ENCODE measurements around the gene RASD2. TPM values are rescaled to one million over a fixed set of nuclear protein-coding genes. Genes with fewer than 3 reads are reported as not detected.

RASD2 gene
- total RNA-seq, 4 donors from 2014 or later, result 8.5 to 19.7 (median 13.9) TPM

DNA sequence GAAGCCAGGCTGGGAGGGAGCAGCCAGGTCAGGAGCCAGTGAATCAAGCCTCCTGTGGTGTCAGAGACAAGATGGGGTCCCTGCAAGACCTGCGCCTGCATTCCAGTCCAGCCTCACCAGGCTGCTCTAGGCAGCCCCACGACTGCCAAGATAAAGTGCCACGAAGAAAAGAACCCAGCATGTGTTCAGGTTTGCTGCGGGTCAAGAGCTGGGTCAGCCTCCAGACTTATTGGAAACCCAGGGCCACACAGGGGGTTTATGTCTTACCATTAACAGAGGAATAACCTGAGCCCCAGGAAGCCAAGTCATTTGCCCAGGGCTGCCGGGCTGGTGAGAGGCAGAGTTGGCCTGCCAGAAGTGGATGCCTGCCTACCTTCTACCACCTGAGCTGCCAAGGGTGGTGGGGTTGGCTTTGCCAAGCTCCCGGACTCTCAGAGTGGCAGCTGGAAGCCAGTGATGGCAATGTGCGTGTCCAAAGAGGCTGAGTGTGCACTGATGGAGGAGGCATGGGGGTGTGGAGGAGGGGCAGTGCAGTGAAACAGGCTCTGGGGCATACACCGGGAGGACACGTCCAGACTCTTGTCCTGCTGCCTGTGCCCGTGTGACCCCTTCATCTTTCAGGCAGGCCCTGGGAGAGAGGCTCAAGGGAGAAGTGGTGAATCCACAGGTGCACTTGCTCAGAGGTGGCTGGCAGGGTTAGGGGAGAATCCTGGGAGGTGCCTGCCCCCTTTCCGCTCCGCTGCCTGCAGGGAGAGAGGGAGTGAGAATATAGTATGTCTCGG, 1.7 kb downstream of the RASD2 start:
- TF ChIP-seq POLR2AphosphoS5 (IDR thresholded peaks at IDR 0.05) (no peak), POLR2A (IDR thresholded peaks at IDR 0.05) (no peak), EP300 (IDR thresholded peaks at IDR 0.05; ENCODE audit: low read depth) (no peak)
- TF ChIP-seq, protein P1, sequence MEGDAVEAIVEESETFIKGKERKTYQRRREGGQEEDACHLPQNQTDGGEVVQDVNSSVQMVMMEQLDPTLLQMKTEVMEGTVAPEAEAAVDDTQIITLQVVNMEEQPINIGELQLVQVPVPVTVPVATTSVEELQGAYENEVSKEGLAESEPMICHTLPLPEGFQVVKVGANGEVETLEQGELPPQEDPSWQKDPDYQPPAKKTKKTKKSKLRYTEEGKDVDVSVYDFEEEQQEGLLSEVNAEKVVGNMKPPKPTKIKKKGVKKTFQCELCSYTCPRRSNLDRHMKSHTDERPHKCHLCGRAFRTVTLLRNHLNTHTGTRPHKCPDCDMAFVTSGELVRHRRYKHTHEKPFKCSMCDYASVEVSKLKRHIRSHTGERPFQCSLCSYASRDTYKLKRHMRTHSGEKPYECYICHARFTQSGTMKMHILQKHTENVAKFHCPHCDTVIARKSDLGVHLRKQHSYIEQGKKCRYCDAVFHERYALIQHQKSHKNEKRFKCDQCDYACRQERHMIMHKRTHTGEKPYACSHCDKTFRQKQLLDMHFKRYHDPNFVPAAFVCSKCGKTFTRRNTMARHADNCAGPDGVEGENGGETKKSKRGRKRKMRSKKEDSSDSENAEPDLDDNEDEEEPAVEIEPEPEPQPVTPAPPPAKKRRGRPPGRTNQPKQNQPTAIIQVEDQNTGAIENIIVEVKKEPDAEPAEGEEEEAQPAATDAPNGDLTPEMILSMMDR (IDR thresholded peaks at IDR 0.05), result no peak
- no peak for DNase-seq
- 79 to 92% methylated on average over 2 to 12 of the region's 13 CpGs for WGBS, 2 donors (ENCODE audit: low coverage in 1 of 2)
- Histone ChIP-seq H3K36me3 (no peaks in the 10 kb centered on the region), H3K9me3 (no peaks in the 10 kb centered on the region), H3K4me1 (peaks cover 5 to 22% (median 15%) of the 10 kb centered on the region in 4 donors), H3K4me3 (peak overlapping the region; percentile 47 to 79 (median 59)), H3K27me3 (peaks cover 20% of the 10 kb centered on the region), H3K27ac (peak overlapping the region in 2 of 4 donors; percentile 78 to 85)
- intact Hi-C loops (cut with DNase I; ENCODE audit: low total_unique reads), result loop anchor here (10.0 kb wide), 1 partner anchor 58 kb away; no protein-coding TSS in a partner anchor
- in situ Hi-C loops (cut with MboI; ENCODE audit: low pct_ligation_motif_present in 1 of 4, low pct_unique_long_range_greater_than_20kb in 1 of 4, low sequenced_read_pairs in 3 of 4), result no loop called here

DNA sequence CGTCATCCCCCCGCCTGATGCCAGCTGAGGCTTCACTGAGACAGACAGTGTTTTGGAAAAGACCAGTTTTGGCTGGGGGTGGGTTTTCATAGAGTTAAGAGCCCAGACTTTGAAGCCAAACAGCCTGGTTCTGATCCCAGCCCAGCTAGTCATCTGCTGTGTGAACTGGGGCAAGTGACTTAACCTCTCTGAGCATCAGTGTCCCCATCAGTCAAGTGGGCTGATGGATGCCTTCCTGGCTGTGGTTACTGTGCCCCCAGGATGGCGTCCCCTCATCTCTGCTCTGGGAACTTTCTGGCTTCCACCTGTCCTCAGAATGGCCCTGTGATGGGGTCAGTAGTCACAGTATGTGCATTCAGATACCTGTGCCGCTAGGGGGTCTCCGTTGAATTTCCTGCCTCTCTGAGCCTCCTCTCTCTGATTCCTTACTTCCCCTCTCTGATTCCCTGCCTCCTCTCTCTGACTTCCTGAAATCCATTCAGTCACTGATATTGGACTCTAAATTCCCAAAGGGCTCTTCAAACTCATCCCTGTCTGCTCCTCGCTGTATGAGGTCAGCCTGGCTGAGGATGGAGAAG, 2.4 kb downstream of the RASD2 start:
- in situ Hi-C loops (cut with MboI; ENCODE audit: low pct_ligation_motif_present in 1 of 4, low pct_unique_long_range_greater_than_20kb in 1 of 4, low sequenced_read_pairs in 3 of 4) (no loop called here), intact Hi-C loops (cut with DNase I; ENCODE audit: low total_unique reads) (loop anchor here (10.0 kb wide), 1 partner anchor 58 kb away; no protein-coding TSS in a partner anchor)
- Histone ChIP-seq H3K27me3 (peaks cover 20% of the 10 kb centered on the region), H3K4me1 (peaks cover 5 to 22% (median 15%) of the 10 kb centered on the region in 4 donors), H3K27ac (peak overlapping the region in 1 of 4 donors; percentile 85), H3K9me3 (no peaks in the 10 kb centered on the region), H3K36me3 (no peaks in the 10 kb centered on the region), H3K4me3 (peak overlapping the region in 1 of 4 donors; percentile 67)
- no peak for DNase-seq
- no peak for TF ChIP-seq EP300 (IDR thresholded peaks at IDR 0.05; ENCODE audit: low read depth)
- TF ChIP-seq, protein P1 (IDR thresholded peaks at IDR 0.05), result no peak
- no peak for TF ChIP-seq POLR2A (IDR thresholded peaks at IDR 0.05)
- TF ChIP-seq POLR2AphosphoS5 (IDR thresholded peaks at IDR 0.05), result no peak
- 74% methylated on average over 6 of the region's 6 CpGs; no CpG with 5 or more reads in 1 of the 2 donors for WGBS, 2 donors (ENCODE audit: low coverage in 1 of 2)

DNA sequence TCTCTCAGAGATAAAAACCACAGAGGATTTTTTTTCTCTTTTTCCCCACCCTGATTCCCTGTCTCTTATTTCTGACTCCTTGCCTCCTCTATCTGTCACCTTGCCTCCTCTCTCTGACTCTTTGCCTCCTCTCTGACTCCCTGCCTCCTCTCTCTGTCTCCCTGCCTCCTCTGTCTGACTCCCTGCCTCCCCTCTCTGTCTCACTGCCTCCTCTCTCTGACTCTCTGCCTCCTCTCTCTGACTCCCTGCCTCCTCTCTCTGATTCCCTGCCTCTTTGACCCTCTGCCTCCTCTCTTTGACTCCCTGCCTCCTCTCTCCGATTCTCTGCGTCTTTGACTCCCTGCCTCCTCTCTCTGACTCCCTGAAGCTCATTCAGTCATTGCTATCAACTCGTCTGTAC, 3.1 kb downstream of the RASD2 start:
- Histone ChIP-seq H3K4me1 (peaks cover 5 to 22% (median 15%) of the 10 kb centered on the region in 4 donors), H3K4me3 (no peak overlapping the region), H3K36me3 (no peaks in the 10 kb centered on the region), H3K9me3 (no peaks in the 10 kb centered on the region), H3K27me3 (peaks cover 20% of the 10 kb centered on the region), H3K27ac (peak overlapping the region in 1 of 4 donors; percentile 30)
- no peak for DNase-seq
- TF ChIP-seq POLR2A (IDR thresholded peaks at IDR 0.05) (no peak), POLR2AphosphoS5 (IDR thresholded peaks at IDR 0.05) (no peak), EP300 (IDR thresholded peaks at IDR 0.05; ENCODE audit: low read depth) (no peak)
- TF ChIP-seq, protein P1 (IDR thresholded peaks at IDR 0.05), result no peak
- in situ Hi-C loops (cut with MboI; ENCODE audit: low pct_ligation_motif_present in 1 of 4, low pct_unique_long_range_greater_than_20kb in 1 of 4, low sequenced_read_pairs in 3 of 4) (no loop called here), intact Hi-C loops (cut with DNase I; ENCODE audit: low total_unique reads) (loop anchor here (10.0 kb wide), 1 partner anchor 59 kb away; no protein-coding TSS in a partner anchor)
- 57 to 63% methylated on average over 3 of the region's 3 CpGs for WGBS, 2 donors (ENCODE audit: low coverage in 1 of 2)

DNA sequence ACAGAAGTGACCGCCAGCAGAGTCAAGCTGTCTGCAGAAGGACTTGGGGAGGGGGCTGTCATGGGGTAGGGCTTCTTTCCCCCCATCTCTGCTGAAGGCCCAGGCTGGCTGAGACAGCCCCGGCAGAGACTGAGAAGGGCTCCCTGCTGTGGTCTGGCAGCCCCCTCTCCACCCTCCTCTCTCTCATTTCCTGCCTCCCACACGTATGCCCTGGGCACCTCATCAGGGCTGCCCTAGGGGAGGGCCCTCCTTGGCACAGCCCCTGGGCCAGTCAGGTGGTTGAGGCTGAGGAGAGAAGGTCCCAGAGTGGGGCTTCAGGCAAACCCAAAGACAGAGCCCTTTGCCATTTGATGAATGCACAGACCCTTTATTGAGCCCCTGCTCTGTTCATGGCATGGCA, 3.6 kb downstream of the RASD2 start:
- WGBS, 2 donors (ENCODE audit: low coverage in 1 of 2), result 40% methylated on average over 3 of the region's 3 CpGs; no CpG with 5 or more reads in 1 of the 2 donors

More for the DNA sequence above, 3.6 kb downstream of the RASD2 start:
- H3K4me1 ChIP-seq, result peaks cover 5 to 22% (median 15%) of the 10 kb centered on the region in 4 donors
- no peak for DNase-seq
- peaks cover 20% of the 10 kb centered on the region for H3K27me3 ChIP-seq
- intact Hi-C loops (cut with DNase I; ENCODE audit: low total_unique reads), result loop anchor here (10.0 kb wide), 1 partner anchor 59 kb away; no protein-coding TSS in a partner anchor
- H3K9me3 ChIP-seq, result no peaks in the 10 kb centered on the region
- no peaks in the 10 kb centered on the region for H3K36me3 ChIP-seq
- in situ Hi-C loops (cut with MboI; ENCODE audit: low pct_ligation_motif_present in 1 of 4, low pct_unique_long_range_greater_than_20kb in 1 of 4, low sequenced_read_pairs in 3 of 4), result no loop called here
- no peak for TF ChIP-seq EP300 (IDR thresholded peaks at IDR 0.05; ENCODE audit: low read depth)
- TF ChIP-seq POLR2AphosphoS5 (IDR thresholded peaks at IDR 0.05), result no peak
- TF ChIP-seq, protein P1 (IDR thresholded peaks at IDR 0.05), result no peak
- TF ChIP-seq POLR2A (IDR thresholded peaks at IDR 0.05), result no peak
- no peak overlapping the region for H3K4me3 ChIP-seq
- peak overlapping the region in 1 of 4 donors; percentile 30 for H3K27ac ChIP-seq

All from transverse colon (tissue), 4 donors.